Measurements from ENCODE around the gene FAM53A.

- no peak for TF ChIP-seq HDGF (IDR thresholded peaks at IDR 0.05; ENCODE audit: borderline replicate concordance)
- no peak for TF ChIP-seq SP1 (IDR thresholded peaks at IDR 0.05)
- TF ChIP-seq SUZ12 (IDR thresholded peaks at IDR 0.05) = no peak
- no peak for TF ChIP-seq NFRKB (IDR thresholded peaks at IDR 0.05)
- TF ChIP-seq, protein P1, sequence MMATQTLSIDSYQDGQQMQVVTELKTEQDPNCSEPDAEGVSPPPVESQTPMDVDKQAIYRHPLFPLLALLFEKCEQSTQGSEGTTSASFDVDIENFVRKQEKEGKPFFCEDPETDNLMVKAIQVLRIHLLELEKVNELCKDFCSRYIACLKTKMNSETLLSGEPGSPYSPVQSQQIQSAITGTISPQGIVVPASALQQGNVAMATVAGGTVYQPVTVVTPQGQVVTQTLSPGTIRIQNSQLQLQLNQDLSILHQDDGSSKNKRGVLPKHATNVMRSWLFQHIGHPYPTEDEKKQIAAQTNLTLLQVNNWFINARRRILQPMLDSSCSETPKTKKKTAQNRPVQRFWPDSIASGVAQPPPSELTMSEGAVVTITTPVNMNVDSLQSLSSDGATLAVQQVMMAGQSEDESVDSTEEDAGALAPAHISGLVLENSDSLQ (IDR thresholded peaks at IDR 0.05) = no peak
- no peak for TF ChIP-seq FOXM1 (IDR thresholded peaks at IDR 0.05; ENCODE audit: borderline replicate concordance)
Observed at GRCh38 chr4:1654216-1654955, 29.7 kb downstream of the FAM53A start.
